PC-9 (cell line): Measurements from ENCODE around the gene LY6G6F. TPM values are rescaled to one million over a fixed set of nuclear protein-coding genes. Genes with fewer than 3 reads are reported as not detected.

Experiments
- BruUV-seq: library from RNA; stranded (reverse); fragments of 400-500 nt; replicated peaks from 2 replicates; lab custom pipeline; 2021; lab: Mats Ljungman, UMichigan
- CTCF ChIA-PET: fragments of 300-600 bp; sonication (Branson Sonifier 250); formaldehyde crosslinking; loops from one replicate; lab custom pipeline; 2022; ENCODE audit warnings: antibody characterized with exemption; lab: Charles Lee
- POLR2A ChIA-PET: fragments of 300-600 bp; sonication (Branson Sonifier 250); formaldehyde crosslinking; loops from one replicate; lab custom pipeline; 2022; ENCODE audit warnings: antibody characterized with exemption; ENCODE audit not compliant: unreplicated experiment; lab: Charles Lee
- DNase-seq, 2 experiments: peaks; one replicate each; pipeline versions ENCODE4 v3.0.0 to v3.0.0-alpha.2; 2015 to 2022; ENCODE audit warnings: mixed read lengths in 1 of 2
- H2AFZ ChIP-seq: fragments of 200-600 bp; sonication (generic); 2 replicates; pipeline ENCODE4 v1.8.1; 2017; ENCODE audit warnings: antibody characterized with exemption
- H3F3A ChIP-seq: fragments of 200-600 bp; sonication (generic); 2 replicates; pipeline ENCODE4 v1.8.1; 2017; ENCODE audit warnings: antibody characterized with exemption, mild to moderate bottlenecking, low read depth; ENCODE audit not compliant: insufficient read depth
- H3K27ac ChIP-seq: fragments of 200-600 bp; sonication (generic); 2 replicates; pipeline ENCODE4 v1.6.1; 2016; ENCODE audit warnings: mixed run types
- H3K27me3 ChIP-seq: fragments of 200-600 bp; sonication (generic); 2 replicates; pipeline ENCODE4 v1.6.1; 2016; ENCODE audit warnings: low read depth, mixed run types; ENCODE audit not compliant: insufficient read depth
- H3K36me3 ChIP-seq: fragments of 200-600 bp; sonication (generic); 2 replicates; pipeline ENCODE4 v1.6.1; 2016; ENCODE audit warnings: low read depth, mixed run types
- H3K4me1 ChIP-seq: fragments of 200-600 bp; sonication (generic); replicated peaks from 2 replicates; pipeline ENCODE4 v1.6.1; 2016; ENCODE audit warnings: mixed run types; ENCODE audit not compliant: insufficient read depth
- H3K4me2 ChIP-seq: fragments of 200-600 bp; sonication (generic); 2 replicates; pipeline ENCODE4 v1.6.1; 2017; ENCODE audit warnings: mixed run types
- H3K4me3 ChIP-seq: fragments of 200-600 bp; sonication (generic); 2 replicates; pipeline ENCODE4 v1.6.1; 2016; ENCODE audit warnings: mixed run types
- H3K79me2 ChIP-seq: fragments of 200-600 bp; sonication (generic); 2 replicates; pipeline ENCODE4 v1.6.1; 2017; ENCODE audit warnings: low read depth, mixed run types
- H3K9me2 ChIP-seq: fragments of 200-600 bp; sonication (generic); 2 replicates; pipeline ENCODE4 v1.8.1; 2017; ENCODE audit warnings: mild to moderate bottlenecking; ENCODE audit not compliant: insufficient read depth
- H3K9me3 ChIP-seq: fragments of 200-600 bp; sonication (generic); 2 replicates; pipeline ENCODE4 v1.8.1; 2016; ENCODE audit warnings: low read depth; ENCODE audit not compliant: insufficient read depth
- H4K20me1 ChIP-seq: fragments of 200-600 bp; sonication (generic); 2 replicates; pipeline ENCODE4 v1.8.1; 2017; ENCODE audit not compliant: insufficient read depth
- EZH2 ChIP-seq: fragments of 200-600 bp; sonication (generic); IDR thresholded peaks from 2 replicates; pipeline ENCODE4 v1.8.0; 2017; ENCODE audit warnings: antibody characterized with exemption, low read depth
- intact Hi-C: fragments of 100-400 bp; cut with micrococcal nuclease; formaldehyde crosslinking; loops from one replicate; pipeline ENCODE4 v1.10.0; 2022; ENCODE audit not compliant: unreplicated experiment
- total RNA-seq: library from RNA; stranded (reverse); gene quantifications from 2 replicates; pipeline ENCODE4 v1.2.3, GENCODE V29; 2021
- TF ChIP-seq, protein P1 (sequence below): fragments of 200-600 bp; sonication (generic); conservative IDR thresholded peaks from 2 replicates; pipeline ENCODE4 v1.6.1; 2017; ENCODE audit warnings: mixed run types, antibody characterized with exemption, mild to moderate bottlenecking, moderate library complexity

The LY6G6F gene
- total RNA-seq, 1 experiment from 2014 or later, result not detected

DNA sequence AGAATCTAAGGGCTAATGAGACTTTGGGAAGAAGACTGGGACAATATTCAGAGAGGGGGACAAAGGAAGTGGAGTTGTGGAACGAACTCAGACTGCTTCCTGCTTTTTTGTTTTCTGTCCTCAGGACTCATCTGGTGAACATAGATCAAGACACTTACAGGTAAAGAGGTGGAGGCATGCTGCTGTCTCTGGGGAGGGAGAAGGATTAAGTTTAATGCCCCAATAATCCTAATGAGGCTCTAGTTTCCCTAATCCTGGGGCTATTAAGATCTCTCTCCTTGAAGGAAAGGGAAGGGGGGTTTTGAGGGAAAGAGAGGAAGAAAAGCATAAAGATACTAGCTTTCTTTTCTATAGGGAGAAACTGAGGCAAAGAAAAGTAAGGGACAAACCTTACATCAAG is 37.8 kb downstream of the LY6G6F start:
- ChIA-PET CTCF (no interaction called here), POLR2A (interaction anchor here (1.5 kb wide), 1 partner anchor 19 kb away, joined by 6 read pairs; no protein-coding TSS in a partner anchor)
- H3K4me3 ChIP-seq, result no peak overlapping the region
- DNase-seq, result no peak
- TF ChIP-seq, protein P1, sequence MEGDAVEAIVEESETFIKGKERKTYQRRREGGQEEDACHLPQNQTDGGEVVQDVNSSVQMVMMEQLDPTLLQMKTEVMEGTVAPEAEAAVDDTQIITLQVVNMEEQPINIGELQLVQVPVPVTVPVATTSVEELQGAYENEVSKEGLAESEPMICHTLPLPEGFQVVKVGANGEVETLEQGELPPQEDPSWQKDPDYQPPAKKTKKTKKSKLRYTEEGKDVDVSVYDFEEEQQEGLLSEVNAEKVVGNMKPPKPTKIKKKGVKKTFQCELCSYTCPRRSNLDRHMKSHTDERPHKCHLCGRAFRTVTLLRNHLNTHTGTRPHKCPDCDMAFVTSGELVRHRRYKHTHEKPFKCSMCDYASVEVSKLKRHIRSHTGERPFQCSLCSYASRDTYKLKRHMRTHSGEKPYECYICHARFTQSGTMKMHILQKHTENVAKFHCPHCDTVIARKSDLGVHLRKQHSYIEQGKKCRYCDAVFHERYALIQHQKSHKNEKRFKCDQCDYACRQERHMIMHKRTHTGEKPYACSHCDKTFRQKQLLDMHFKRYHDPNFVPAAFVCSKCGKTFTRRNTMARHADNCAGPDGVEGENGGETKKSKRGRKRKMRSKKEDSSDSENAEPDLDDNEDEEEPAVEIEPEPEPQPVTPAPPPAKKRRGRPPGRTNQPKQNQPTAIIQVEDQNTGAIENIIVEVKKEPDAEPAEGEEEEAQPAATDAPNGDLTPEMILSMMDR, result no peak
- TF ChIP-seq EZH2, result no peak
- no peaks in the 10 kb centered on the region for H3K9me2 ChIP-seq
- H2AFZ ChIP-seq, result no peak overlapping the region
- H3K36me3 ChIP-seq, result peaks cover 12% of the 10 kb centered on the region; the same call in 1 of the 2 replicates
- no TSS peak for BruUV-seq
- H3K4me2 ChIP-seq, result no peak overlapping the region
- intact Hi-C loops, result no loop called here
- no peaks in the 10 kb centered on the region for H4K20me1 ChIP-seq
- H3K27me3 ChIP-seq, result no peaks in the 10 kb centered on the region
- peaks cover 31% of the 10 kb centered on the region; the same call in 1 of the 2 replicates for H3F3A ChIP-seq
- no peak overlapping the region for H3K27ac ChIP-seq
- H3K9me3 ChIP-seq, result no peaks in the 10 kb centered on the region
- H3K79me2 ChIP-seq, result peaks cover 7% of the 10 kb centered on the region; the same call in 1 of the 2 replicates
- H3K4me1 ChIP-seq, result peaks cover 25% of the 10 kb centered on the region

DNA sequence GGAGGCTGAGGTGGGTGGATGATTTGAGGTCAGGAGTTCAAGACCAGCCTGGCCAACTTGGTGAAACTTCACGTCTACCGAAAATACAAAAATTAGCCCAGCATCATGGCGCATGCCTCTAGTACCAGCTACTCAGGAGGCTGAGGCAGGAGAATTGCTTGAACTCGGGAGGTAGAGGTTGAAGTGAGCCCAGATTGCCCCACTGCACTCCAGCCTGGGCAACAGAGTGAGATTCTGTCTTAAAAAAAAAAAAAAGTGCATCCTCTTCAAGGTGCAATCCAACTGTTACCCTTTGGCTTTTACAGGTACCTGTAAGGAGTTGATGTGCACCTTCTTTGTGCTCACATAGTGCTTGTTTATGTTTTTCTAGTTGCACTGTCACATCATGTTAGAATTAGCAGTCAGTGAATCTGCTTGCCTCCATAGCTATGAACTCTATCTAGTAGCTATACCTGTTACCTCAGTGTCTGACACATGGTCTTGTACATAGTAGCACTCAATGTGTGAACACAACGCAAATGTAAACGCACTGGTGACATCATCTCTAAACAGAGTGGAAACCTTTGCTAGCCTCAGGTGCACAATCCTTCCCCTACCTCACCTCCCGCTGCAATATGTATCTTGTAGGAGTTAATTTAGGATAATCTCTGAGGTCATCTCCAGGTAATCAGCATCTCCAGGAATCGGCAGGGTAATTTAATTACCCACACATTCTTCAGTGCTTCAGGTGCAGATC is 42.8 kb downstream of the LY6G6F start:
- intact Hi-C loops, result no loop called here
- Histone ChIP-seq H3K4me3 (no peak overlapping the region), H3K9me2 (no peaks in the 10 kb centered on the region), H3K4me1 (peaks cover 20% of the 10 kb centered on the region), H3K27ac (no peak overlapping the region), H3K9me3 (no peaks in the 10 kb centered on the region), H3K36me3 (no peaks in the 10 kb centered on the region), H2AFZ (no peak overlapping the region), H3K4me2 (no peak overlapping the region), H3K27me3 (no peaks in the 10 kb centered on the region), H3K79me2 (no peaks in the 10 kb centered on the region), H3F3A (peaks cover 32% of the 10 kb centered on the region; the same call in 1 of the 2 replicates), H4K20me1 (no peaks in the 10 kb centered on the region)
- TF ChIP-seq EZH2, result no peak
- TF ChIP-seq, protein P1, result no peak
- no TSS peak for BruUV-seq
- ChIA-PET CTCF (no interaction called here), POLR2A (interaction anchor here (1.0 kb wide), 1 partner anchor 14 kb away, joined by 6 read pairs; no protein-coding TSS in a partner anchor)
- no peak for DNase-seq

DNA sequence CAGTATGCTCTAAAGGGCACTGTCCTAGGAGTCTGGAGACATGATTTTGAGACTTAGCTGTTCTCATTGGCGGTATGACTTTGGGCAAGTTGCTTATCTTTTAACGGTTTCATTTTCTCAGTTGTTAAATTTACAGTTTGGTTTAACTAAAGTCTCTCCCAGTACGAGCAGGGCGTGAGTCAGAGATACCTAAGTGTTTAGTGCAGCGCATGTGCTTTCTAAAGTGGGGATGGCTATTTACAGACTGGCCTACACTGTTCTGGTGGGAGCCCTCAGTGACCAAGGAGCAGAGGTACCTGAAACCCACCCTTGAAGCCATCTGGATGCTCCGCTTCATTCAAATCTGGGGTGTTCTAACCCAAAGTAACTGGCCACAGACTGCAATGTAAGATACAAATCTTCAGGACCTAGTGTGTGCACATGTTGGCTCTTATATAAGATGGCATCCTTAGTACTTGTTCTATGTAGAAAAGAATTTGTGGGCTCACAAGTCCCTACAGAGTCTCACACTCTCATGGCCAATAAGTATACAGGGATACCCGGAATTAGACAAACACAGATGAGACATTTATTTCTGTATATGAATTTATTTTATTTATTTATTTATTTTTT is 43.9 kb downstream of the LY6G6F start:
- no peak overlapping the region for H2AFZ ChIP-seq
- no peak overlapping the region for H3K27ac ChIP-seq
- peaks cover 28% of the 10 kb centered on the region; the same call in 1 of the 2 replicates for H3F3A ChIP-seq
- H3K4me1 ChIP-seq, result peaks cover 20% of the 10 kb centered on the region
- H3K9me3 ChIP-seq, result no peaks in the 10 kb centered on the region
- no peaks in the 10 kb centered on the region for H4K20me1 ChIP-seq
- POLR2A ChIA-PET, result no interaction called here
- TF ChIP-seq, protein P1, result no peak
- no peak for TF ChIP-seq EZH2
- no peak overlapping the region for H3K4me3 ChIP-seq
- CTCF ChIA-PET, result no interaction called here
- H3K27me3 ChIP-seq, result no peaks in the 10 kb centered on the region
- intact Hi-C loops, result no loop called here
- H3K79me2 ChIP-seq, result no peaks in the 10 kb centered on the region
- H3K4me2 ChIP-seq, result no peak overlapping the region
- no TSS peak for BruUV-seq
- DNase-seq, result no peak
- H3K36me3 ChIP-seq, result no peaks in the 10 kb centered on the region
- H3K9me2 ChIP-seq, result no peaks in the 10 kb centered on the region
